ENCODE data around the gene OR6Y1. TPM values are rescaled to one million over a fixed set of nuclear protein-coding genes. Genes with fewer than 3 reads are reported as not detected.
A peak's percentile ranks its signal among the peaks of the same experiment; 100 is the strongest.

Gene OR6Y1
- total and polyA plus RNA-seq, 2 donors from 2014 or later, result not detected

GRCh38 chr1:158547533-158547932, 6.7 kb downstream of the OR6Y1 start:
- no peak for DNase-seq

GRCh38 chr1:158537609-158538008, 16.6 kb downstream of the OR6Y1 start:
- Histone ChIP-seq H3K36me3 (ENCODE audit: control insufficient read depth in 2 of 3, insufficient read depth in 3 of 3, low read length in 3 of 3) (no peaks in the 10 kb centered on the region), H3K27me3 (ENCODE audit: control insufficient read depth, insufficient read depth, low read length) (no peaks in the 10 kb centered on the region), H3K9me3 (ENCODE audit: control insufficient read depth in 2 of 3, insufficient read depth in 1 of 3, low read length in 3 of 3) (peaks cover 0 to 2% (median 0%) of the 10 kb centered on the region in 3 donors), H3K27ac (ENCODE audit: low read depth in 2 of 2, low read length in 2 of 2) (no peak overlapping the region), H3K4me1 (ENCODE audit: control insufficient read depth in 2 of 3, insufficient read depth in 2 of 3, low read depth in 1 of 3, low read length in 3 of 3) (no peaks in the 10 kb centered on the region), H3K9ac (ENCODE audit: low read length in 3 of 3) (no peak overlapping the region), H3K4me3 (ENCODE audit: low read length in 3 of 3) (no peak overlapping the region)
- FAIRE-seq, result no peak
- TF ChIP-seq CTCF (IDR thresholded peaks at IDR 0.05; ENCODE audit: borderline replicate concordance, extremely low read depth, insufficient read depth), result no peak
- no peak for DNase-seq
- intact Hi-C loops (cut with DNase I), result no loop called here

More at GRCh38 chr1:158547533-158547932, 6.7 kb downstream of the OR6Y1 start:
- intact Hi-C loops (cut with DNase I), result no loop called here
- no peaks in the 10 kb centered on the region for H3K36me3 ChIP-seq (ENCODE audit: control insufficient read depth in 2 of 3, insufficient read depth in 3 of 3, low read length in 3 of 3)
- H3K27ac ChIP-seq (ENCODE audit: low read depth in 2 of 2, low read length in 2 of 2), result no peak overlapping the region
- no peaks in the 10 kb centered on the region for H3K9me3 ChIP-seq (ENCODE audit: control insufficient read depth in 2 of 3, insufficient read depth in 1 of 3, low read length in 3 of 3)
- no peak for FAIRE-seq
- H3K9ac ChIP-seq (ENCODE audit: low read length in 3 of 3), result no peak overlapping the region
- no peak for TF ChIP-seq CTCF (IDR thresholded peaks at IDR 0.05; ENCODE audit: borderline replicate concordance, extremely low read depth, insufficient read depth)
- H3K4me3 ChIP-seq (ENCODE audit: low read length in 3 of 3), result no peak overlapping the region
- no peaks in the 10 kb centered on the region for H3K4me1 ChIP-seq (ENCODE audit: control insufficient read depth in 2 of 3, insufficient read depth in 2 of 3, low read depth in 1 of 3, low read length in 3 of 3)
- H3K27me3 ChIP-seq (ENCODE audit: control insufficient read depth, insufficient read depth, low read length), result no peaks in the 10 kb centered on the region

- H3K9ac ChIP-seq (ENCODE audit: low read length in 3 of 3), result no peak overlapping the region
- no peak for TF ChIP-seq CTCF (IDR thresholded peaks at IDR 0.05; ENCODE audit: borderline replicate concordance, extremely low read depth, insufficient read depth)
- no peaks in the 10 kb centered on the region for H3K4me1 ChIP-seq (ENCODE audit: control insufficient read depth in 2 of 3, insufficient read depth in 2 of 3, low read depth in 1 of 3, low read length in 3 of 3)
- no peaks in the 10 kb centered on the region for H3K36me3 ChIP-seq (ENCODE audit: control insufficient read depth in 2 of 3, insufficient read depth in 3 of 3, low read length in 3 of 3)
- intact Hi-C loops (cut with DNase I), result no loop called here
- no peak overlapping the region for H3K27ac ChIP-seq (ENCODE audit: low read depth in 2 of 2, low read length in 2 of 2)
- peaks cover 0 to 2% (median 0%) of the 10 kb centered on the region in 3 donors for H3K9me3 ChIP-seq (ENCODE audit: control insufficient read depth in 2 of 3, insufficient read depth in 1 of 3, low read length in 3 of 3)
- DNase-seq (peak in 2 of 5 donors; percentile 9 to 33), FAIRE-seq (no peak)
- no peak overlapping the region for H3K4me3 ChIP-seq (ENCODE audit: low read length in 3 of 3)
- H3K27me3 ChIP-seq (ENCODE audit: control insufficient read depth, insufficient read depth, low read length), result no peaks in the 10 kb centered on the region
These were observed 19.7 kb downstream of the OR6Y1 start for GRCh38 chr1:158534496-158534895.

All from kidney (tissue), 14 donors.